DMS53 treated with DMSO at 0.1 percent for 48 hours (cell line): ENCODE data around the gene CEP85.
A peak's percentile ranks its signal among the peaks of the same experiment; 100 is the strongest.
"Not testable (repeated sequence)": the region's sequence is repeated elsewhere in the genome, so short reads cannot be mapped to it uniquely, and the experiment has no call there.

Experiments used
- DNase-seq: peaks from one replicate; lab custom pipeline; 2025; ENCODE audit not compliant: unreplicated experiment; lab: John Stamatoyannopoulos, UW

Gene CEP85

DNA sequence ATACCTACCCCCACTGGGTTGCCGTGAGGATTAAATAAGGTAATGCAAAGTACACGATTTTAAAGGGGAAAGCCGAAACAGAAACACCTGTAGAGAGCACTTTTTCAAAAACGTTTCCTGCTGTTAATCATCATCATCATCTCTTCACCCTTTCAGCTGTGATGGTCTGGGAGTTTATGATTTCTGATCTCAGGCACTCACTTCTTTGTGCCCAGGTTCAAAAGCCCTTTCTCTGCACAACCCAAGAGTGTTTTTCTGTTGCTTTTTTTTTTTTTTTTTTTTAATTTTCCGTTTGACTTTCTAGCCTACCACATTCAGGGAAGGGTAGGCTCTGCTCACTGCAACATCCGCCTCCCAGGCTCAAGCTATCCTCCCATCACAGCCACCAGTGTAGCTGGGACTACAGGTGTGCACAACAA lies 73.4 kb downstream of the CEP85 start:
- DNase-seq = no peak

DNA sequence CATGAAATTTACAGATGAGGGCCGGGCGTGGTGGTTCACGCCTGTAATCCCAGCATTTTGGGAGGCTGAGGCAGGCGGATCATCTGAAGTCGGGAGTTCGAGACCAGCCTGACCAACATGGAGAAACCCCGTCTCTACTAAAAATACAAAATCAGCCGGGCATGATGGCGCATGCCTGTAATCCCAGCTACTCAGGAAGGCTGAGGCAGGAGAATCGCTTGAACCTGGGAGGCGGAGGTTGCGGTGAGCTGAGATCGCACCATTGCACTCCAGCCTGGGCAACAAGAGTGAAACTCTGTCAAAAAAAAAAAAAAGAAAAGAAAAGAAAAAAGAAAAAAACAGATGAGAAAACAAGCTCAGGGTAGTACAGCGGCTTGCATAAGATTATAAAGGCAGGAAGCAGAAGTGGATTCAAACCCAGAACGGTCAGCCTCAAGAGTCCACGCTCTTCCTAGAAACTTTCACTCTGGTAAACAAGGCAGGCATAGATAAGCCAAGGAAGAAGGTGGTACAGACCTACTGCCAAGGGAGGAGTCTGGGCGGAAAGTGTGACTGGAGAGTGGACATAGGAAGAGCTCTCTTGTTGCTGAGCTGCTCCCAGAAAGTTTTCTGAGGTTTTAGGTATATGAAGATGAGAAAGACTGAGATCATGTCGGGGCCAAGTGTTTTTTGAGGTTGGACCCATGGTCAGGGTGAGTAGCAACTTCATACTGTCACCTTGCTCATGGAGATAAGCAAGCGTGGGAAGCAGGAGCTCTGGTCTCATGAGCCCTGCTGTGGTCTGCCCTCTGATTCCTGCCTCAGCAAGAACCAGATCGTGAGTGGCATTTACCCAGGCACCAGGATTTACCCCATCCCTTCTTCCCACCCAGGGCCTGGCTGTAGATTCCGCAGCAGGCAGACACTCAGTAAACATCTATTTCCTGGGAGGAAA lies 74.2 kb downstream of the CEP85 start:
- DNase-seq = not testable (repeated sequence)

DNA sequence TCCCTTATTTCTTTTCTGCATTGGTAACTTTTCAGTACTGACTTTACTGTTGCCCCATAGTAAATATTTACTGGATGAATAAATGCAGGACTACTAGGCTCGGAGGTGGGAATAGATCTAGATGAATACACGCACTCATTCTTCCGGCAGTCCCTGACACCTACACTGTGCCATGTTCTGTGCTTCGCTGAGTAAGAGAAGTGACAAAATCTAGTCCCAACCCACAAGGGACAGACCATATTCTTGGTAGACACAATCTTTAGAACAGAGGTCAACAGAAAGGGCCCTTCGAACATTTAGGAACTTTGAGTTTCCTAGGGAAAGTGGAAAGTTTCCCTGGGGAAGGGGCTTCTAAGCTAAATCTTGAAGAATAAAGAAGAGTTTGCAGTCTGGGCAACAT lies 80.5 kb downstream of the CEP85 start:
- DNase-seq = no peak

DNA sequence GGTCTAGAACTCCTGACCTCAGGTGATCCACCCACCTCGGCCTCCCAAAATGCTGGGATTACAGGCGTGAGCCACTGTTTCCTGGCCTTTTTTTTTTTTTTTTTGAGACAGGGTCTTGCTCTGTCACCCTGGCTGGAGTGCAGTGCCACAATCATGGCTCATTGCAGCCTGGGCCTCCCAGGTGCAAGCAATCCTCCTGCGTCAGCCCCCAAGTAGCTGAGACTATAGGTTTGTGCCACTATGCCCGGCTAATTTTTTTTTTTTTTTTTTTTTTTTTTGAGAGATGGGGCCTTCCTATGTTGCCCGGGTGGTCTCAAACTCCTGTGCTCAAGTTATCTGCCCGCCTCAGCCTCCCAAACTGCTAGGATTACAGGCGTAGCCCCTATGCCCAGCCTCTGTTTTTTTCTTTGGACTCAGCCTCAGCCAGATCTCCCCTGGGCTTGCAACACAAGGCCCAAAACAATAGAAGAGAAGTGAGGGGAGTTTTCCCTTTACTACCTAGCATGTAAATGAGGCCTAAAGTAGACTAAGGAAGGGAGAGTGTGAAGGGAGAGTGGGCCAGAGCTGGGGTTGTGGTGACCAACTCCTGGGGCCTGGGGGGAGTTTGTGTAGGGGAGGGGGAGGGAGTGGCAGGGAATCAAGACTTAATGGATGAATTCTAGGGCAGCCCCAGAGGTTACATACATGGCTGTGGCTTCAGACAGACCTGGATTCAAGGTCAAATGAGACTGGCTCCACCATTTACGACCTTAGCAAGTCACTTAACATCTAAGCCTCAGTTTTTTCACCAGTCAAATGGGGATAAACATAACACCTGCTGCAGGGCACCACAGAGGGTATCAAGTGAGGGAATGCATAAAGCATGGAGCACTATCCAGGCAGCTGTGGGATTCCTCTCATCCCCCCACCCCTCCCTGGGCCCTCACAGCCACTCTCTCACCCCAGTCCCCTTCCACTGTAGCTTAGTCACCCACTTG lies 82.2 kb downstream of the CEP85 start:
- no peak for DNase-seq

DNA sequence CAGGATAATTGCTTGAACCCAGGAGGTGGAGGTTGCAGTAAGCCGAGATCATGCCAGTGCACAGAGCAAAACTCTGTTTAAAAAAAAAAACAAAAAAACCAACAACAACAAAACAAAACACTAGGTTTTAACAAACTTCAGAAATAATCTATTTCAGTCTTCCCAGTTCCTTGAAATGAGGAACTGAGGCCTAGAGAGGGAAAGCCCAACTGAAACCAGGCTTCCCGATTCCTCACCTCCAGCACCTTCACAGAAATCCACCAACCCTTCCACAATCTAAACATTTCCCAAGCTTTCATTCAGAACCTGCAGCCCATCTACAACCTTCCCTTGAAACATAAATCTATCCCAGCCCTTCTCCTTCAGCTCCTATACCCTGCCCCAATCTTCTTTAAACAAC lies 83.1 kb downstream of the CEP85 start:
- no peak for DNase-seq

DNA sequence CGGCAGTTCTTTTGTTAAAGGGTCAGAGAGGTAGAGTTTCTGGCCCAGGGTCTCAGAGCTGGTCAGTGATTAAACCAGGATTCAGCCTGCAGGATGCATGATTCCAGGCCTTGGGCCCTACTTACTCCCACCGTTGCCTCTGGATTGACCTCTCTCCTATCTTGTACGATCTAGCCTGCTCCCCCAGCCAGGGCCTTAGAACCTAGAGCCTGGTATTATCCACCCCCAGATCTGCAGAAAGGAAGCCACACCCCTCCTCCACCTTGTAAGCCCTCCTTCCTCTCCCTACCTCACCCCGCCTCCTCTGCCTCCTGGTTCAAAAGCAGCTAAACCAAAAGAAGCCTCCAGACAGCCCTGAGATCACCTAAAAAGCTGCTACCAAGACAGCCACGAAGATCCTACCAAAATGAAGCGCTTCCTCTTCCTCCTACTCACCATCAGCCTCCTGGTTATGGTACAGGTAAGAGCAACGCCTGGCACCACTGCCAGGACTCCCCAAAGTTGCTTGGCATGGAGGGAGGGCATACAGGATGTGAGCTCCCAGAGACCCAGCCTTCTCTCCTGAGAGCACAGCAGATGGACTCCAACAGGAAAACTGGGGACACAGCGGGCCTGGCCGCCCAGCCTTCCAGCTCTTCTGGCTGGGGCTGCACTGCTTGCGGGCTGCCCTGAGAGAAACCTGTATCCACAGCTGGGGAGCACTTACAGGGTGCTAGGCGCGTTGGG lies 83.8 kb downstream of the CEP85 start, which contains the start of gene CD52:
CD52 (plus strand) TSS at position 347 of the 726 bp plus-strand sequence; CDS start at position 407, 60 bp downstream.
- no peak for DNase-seq

DNA sequence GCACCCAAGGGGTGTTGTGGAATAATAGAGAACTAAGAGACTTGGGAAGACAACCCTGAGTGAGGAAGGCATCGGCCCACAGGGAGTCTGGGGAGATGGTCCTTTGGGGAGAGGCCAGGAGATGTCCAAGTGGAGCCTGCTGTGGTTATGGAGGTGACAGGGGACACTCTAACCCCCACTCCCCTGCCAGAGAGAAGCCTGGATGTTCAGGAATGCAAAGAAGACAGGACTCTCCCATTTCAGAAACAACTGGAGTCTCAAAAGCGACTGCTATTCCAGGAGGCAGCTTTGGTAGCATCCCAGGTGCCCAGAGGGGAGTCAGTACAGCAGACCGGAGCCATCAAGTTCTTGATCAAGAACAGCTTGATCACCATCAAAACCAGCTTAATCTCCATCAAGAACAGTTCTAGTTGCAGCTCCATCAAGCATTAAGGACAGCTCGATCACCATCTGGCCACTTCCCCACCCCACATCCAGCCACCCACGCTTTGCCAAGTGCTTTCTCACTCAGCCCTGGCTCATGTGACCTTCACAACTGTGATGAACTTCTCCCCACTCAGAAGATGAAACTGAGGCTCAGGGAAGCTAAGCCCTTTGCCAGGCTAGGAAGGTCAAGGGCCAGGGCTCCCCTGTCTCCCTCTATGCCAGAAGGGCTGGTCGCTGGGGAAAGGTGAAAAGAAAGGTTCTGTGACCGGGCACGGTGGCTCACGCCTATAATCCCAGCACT lies 84.5 kb downstream of the CEP85 start:
- no peak for DNase-seq

DNA sequence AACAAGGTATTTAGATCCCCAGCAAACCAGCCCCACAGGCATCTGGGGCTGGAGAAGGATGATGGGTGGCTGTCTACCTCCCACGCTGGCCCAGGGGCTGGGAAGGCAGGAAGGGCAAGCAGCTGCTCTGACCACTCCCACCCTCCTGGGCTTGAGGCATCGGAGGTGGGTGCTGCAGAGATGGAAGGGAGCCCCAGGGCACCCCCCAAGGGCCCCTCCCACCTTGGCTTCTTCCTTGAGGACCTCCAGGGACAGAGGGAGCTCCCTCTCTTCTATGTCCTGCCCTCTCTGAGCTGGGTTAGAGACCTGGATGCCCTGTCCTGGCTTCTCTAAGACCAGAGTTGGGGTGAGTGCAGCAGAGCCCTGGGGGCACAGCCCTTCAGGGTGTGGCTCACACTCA lies 86.9 kb downstream of the CEP85 start:
- no peak for DNase-seq

DNA sequence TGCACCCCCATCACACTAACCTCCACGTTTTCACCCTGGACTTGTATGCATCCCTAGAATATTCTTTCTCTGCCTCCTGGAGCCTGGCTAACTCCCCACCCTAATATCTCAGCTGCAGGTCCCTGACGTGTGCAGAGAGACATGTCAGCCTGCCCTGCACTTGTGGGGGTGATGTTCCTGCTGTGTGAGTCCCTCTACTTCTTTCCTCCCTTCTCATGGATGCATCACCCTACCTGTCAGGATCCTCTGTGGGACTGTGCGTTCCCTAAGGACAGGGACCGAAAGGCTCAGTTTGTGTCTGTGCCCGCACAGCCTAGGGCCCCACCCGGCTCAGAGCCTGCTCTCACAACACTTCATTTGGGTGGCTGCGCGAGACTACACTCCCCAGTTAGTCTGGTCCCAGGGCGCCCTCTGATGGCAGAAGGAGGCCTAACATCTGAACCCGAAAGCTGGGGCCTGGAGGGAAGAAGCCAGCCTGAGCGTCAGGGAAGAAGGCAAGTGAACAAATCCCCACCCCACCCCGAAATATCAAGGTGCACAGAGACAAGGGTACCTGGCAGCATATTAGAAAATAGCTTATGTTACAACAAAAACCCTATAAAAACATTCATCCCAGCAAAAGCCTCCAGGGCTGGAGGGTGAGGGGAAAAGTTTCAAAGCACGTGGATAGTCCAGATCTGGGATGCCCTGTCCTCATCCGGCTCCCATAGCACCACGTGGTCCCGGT lies 87.5 kb downstream of the CEP85 start:
- peak; percentile 63 for DNase-seq

DNA sequence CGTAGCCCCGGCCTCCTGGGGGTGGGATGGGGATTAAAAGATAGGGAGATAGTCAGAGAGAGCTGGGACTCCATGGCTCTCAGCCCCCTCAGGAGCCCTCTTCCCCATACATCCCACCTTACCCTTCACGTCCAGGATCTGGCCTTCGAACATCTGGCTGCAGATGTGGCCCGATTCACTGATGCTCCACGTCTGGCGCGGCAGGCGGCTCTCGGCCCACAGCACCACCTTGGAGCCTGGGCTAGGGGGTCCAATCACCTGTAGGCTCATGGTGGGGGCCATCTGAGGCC lies 88.0 kb downstream of the CEP85 start:
- no peak for DNase-seq

DNA sequence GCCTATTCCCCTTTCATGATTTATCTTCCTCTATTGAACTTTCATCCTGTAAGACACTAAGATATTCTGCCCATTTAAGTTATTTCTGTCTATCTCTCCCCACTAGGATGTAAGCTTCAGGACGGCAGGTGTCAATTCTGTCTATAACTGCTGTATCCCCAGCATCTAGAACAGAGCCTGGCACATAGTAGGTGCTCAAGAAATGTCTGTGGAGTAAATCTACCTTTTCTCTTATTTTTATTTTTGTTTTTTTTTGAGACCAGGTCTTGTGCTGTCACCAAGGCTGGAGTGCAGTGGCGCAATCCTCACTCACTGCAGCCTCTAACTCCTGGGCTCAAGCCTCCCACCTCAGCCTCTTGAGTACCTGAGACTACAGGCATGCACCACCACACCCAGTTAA lies 89.4 kb downstream of the CEP85 start:
- no peak for DNase-seq

DNA sequence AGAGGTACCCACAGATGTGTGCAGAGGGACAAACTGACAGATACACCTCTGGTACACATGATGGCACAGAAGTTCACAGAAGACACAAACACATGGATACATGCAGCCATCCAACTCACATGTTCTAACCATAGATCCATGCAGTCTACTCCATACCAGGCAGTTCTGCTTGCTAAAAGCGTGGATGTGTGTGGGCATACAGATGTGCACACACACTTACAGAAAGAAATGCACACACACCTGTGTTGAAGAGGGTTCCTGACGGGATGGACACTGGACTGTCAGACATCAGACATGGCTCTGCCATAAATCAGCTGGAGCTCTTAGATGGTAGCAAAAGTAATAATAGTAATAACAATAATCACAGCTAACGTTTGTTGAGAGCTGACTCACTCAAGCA lies 90.5 kb downstream of the CEP85 start:
- DNase-seq = no peak

DNA sequence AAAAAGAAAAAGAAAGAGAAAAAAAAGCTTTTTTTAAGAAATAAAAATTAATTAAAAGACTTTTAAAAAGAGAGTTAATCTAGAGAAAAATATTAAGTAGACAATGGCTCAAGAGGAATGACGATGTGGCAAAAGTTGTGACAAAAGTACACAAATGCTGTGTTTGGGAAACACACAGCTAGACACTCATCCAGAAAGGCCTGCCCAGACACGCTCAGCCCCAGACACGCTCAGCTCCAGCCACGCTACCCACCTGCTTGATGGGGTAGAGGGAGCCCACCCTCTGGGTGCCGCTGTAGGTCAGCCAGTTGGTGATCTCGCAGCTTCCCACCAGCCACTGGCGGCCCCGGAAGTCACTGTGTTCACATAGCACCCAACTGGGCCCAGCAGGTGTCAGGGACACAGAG lies 94.0 kb downstream of the CEP85 start:
- peak; percentile 75 for DNase-seq
